GM18526 (cell line): ENCODE data around the gene DRD5.

Experiments
- POLR2A ChIP-seq: IDR thresholded peaks from 3 replicates; pipeline ENCODE4 v1.6.1; 2011; ENCODE audit not compliant: insufficient read length; ENCODE audit errors: extremely low read depth

The DRD5 gene

DNA sequence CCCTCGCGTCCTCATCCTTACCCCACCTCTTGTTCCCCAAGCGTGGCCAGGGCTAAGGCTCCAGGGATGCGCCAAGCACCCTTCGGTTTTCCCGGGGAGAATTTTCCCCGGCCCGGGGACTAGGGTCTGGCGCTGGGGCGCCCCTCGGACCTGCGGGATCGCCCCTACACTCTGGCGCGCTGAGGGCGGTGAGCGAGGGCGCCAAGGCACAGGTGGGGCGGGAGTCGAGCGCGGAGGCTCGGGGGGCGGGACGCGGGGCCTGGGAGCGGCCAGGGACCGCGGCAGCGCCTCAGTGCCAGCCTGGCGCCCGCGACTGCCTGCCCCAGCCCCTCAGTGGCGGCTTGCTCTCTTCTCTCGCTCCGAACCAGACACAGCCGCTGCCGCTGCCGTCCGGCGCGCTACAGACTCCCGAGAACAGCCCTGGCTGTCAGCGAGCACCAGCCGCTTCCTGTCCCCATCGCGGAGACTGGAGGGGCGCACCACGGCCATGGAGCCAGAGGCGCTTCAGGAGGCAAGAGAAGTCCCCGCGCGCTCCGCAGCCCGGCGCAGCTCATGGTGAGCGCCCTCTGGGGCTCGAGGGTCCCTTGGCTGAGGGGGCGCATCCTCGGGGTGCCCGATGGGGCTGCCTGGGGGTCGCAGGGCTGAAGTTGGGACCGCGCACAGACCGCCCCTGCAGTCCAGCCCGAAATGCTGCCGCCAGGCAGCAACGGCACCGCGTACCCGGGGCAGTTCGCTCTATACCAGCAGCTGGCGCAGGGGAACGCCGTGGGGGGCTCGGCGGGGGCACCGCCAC is at the start of gene DRD5:
Gene DRD5 (plus strand): TSS at position 292 of the 793 bp plus-strand sequence. CDS start 396 bp downstream, at position 688.
- TF ChIP-seq POLR2A: no peak

DNA sequence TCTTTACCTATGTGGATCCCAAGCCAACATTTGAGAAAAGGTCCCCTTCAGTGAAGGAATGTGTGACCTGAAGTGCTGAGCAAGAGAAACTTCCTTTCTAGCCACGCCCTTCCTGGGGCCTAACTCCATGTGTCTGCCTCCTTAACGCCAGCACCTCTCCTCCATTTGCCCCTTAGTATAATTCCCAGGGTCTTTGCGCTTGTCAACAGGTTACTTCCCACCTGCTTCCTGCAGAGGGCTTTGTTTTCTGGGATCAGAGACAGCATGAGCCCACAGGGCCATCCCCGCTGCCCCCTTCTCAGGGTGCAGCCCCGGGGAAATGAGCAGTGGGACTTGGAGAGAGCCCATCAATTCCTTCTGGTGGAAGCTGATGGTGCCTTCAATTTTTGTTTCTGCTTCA is 45.9 kb upstream of the DRD5 start:
- TF ChIP-seq POLR2A: no peak

- TF ChIP-seq POLR2A: no peak
Observed at GRCh38 chr4:9745782-9746181, 35.7 kb upstream of the DRD5 start.

- no peak for TF ChIP-seq POLR2A
Observed at GRCh38 chr4:9758641-9759317, 22.7 kb upstream of the DRD5 start.

DNA sequence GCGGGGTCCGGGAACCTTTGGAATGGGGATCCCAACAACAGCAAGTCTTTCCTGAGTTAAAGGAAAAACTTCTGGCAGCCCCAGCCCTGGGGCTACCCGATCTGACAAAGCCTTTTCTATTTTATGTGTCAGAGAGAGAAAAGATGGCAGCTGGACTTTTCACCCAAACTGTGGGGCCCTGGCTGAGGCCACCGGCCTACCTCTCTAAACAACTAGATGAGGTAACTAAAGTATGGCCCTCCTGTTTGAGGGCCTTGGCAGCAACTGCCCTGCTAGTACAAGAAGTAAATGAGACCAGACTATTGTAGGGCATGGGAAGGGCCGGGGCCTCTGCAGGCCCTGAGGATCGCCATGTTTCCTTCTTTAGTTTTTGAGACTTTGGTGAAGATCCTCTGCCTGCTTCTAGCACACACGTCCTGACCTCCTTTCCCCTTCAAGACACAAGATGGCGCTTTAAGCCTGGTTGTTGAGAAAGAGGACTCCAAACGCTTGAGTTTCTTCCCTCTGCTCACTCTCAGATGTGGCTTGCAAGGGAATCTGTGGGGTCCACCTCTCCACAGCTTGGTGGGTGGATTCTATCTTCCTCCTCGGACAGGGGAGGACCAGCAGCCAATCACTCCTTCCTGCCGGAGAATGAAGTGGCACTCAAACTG is 18.5 kb upstream of the DRD5 start:
- TF ChIP-seq POLR2A: no peak

DNA sequence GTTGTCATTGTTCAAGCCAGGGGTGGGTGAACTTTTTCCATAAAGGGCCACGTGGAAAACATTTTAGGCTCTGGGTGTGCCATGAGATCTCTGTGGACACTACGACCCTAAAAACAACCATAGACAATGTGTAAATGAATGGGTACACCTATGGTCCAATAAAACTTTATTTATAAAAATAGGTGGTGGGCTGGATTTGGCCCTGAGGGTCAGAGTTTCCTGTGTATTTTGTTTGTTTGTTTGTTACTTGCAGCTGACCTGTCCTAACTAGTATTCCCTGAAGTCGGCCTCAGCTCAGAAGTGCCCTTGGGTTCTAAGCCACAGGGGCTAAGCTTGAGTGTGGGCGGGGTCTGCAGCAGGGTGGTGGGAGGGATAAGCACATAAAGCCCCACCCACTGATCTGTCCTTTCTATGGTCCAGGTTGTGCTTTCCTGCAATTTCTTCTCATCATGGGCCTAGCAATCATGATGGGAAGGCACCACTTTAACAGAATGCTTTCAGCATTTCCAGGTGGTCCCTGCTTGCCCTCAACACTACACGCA is 17.2 kb upstream of the DRD5 start:
- no peak for TF ChIP-seq POLR2A

GRCh38 chr4:9765091-9765490 is 16.3 kb upstream of the DRD5 start:
- TF ChIP-seq POLR2A: no peak

GRCh38 chr4:9769321-9769720 is 12.1 kb upstream of the DRD5 start:
- TF ChIP-seq POLR2A: no peak

- TF ChIP-seq POLR2A: no peak
Observed at GRCh38 chr4:9771034-9771433, 10.4 kb upstream of the DRD5 start.

DNA sequence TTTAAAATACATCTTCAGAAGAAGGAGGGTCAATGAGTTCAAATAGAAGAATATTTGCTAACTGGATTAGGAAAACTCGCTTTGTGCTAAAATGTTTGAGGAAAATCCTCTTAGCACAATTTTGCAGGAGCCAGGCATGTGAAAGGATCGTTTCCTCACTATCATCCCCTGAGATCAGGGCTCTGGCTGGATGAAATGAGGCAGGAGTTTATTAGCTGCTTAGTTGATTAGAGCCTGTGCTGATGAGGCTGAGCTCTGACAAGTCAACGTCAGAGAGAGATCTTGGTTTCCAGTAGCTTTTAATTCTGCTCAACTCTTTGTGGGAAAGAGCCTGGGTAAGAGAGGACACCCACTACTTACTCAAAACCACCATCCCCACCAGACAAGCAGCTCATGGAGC is 8.0 kb upstream of the DRD5 start:
- TF ChIP-seq POLR2A: no peak

DNA sequence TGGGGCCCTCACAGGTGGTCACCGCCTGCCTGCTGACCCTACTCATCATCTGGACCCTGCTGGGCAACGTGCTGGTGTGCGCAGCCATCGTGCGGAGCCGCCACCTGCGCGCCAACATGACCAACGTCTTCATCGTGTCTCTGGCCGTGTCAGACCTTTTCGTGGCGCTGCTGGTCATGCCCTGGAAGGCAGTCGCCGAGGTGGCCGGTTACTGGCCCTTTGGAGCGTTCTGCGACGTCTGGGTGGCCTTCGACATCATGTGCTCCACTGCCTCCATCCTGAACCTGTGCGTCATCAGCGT is 652 bp downstream of the DRD5 start:
- TF ChIP-seq POLR2A: no peak

DNA sequence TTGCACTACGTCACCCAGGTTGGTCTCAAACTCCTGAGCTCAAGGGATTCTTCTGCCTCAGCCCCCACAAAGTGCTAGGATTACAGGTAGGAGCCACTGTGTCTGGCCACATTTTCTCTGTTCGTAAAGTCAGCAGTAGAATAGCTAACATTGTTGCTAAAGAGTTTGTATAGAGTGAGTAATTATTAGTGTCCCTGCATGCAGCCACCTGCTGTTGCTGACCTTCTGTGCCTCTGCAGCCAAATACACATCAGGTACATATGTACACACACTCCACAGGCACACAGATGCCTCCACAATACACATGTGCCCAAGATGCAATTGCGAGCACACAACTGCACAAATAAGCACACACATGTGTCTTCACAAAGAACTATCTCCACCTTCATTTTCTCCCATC is 10.9 kb downstream of the DRD5 start:
- TF ChIP-seq POLR2A: no peak

DNA sequence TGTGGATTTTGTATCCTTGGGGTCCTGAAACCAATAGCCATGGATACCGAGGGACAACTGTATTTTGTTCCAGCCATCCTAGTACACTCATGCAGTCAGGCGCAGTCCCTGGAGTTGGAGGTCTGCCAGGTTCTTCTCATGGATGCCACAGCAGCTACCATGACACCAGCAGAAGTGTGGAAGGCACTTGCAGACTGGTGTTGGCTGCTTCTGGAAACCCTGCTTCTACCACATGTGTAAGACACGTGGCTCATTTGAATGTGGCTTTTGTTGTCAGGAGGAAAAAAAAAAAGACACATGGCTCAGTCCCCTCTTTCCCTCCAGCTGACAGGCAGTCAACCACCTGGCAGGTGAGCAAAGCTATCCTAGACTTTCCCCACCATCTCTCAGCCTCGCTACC is 19.4 kb downstream of the DRD5 start:
- no peak for TF ChIP-seq POLR2A

DNA sequence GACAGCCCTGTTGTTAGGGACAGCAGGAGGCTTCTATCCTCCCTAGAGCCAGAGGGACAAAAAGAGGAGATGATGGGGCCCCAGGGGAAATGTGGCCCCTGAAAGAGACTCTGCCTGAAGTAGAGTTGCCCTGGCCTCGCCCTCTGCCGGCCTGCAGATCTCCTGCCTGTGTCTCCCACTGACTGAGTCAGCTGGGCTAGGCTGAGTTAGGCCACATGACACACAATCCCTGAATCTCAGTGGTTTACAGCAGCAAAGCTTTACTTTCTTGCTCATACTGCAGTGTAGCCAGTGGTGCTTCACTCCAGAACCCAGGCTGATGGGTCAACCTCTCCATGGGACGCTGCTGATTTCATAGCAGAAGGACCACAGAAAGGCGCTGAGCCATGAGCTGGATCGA is 23.5 kb downstream of the DRD5 start:
- no peak for TF ChIP-seq POLR2A

- TF ChIP-seq POLR2A: no peak
Observed at GRCh38 chr4:9808077-9808476, 26.6 kb downstream of the DRD5 start.

DNA sequence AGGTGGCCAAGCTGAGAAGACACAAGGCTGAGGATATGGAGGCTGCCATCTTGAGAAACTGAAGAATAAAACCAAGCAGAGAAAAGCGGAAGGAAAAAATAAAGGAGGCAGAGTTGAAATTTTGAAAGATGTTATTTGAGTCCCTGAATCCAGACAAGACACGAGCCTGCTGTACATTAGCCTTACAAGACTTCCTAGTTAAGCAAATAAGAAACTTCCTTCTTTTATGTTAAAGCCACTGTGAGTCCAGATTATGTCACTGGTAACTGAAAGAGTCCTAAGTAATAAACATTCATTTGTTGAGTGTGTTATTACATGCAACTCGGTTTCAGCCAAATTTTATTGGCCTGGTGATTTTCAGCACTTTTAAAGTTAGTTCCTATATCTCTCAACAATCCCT is 30.4 kb downstream of the DRD5 start:
- TF ChIP-seq POLR2A: no peak
